Suprapubic skin (tissue), 4 donors: ENCODE data around the gene RAB22A. TPM values are rescaled to one million over a fixed set of nuclear protein-coding genes. Genes with fewer than 3 reads are reported as not detected.

Experiments used
- DNase-seq, 2 donors: peaks; one replicate each; pipeline ENCODE4 v3.0.0-alpha.2; 2019; ENCODE audit warnings: low spot score in 2 of 2
- H3K27ac ChIP-seq: fragments of 200-600 bp; sonication (generic); one replicate; pipeline ENCODE4 v1.5.1; 2019
- H3K27me3 ChIP-seq: fragments of 200-600 bp; sonication (generic); one replicate; pipeline ENCODE4 v1.5.1; 2019
- H3K36me3 ChIP-seq: fragments of 200-600 bp; sonication (generic); one replicate; pipeline ENCODE4 v1.5.1; 2019
- H3K4me1 ChIP-seq: fragments of 200-600 bp; sonication (generic); one replicate; pipeline ENCODE4 v1.5.1; 2019
- H3K4me3 ChIP-seq: fragments of 200-600 bp; sonication (generic); one replicate; pipeline ENCODE4 v1.5.1; 2019; ENCODE audit warnings: mild to moderate bottlenecking
- H3K9me3 ChIP-seq: fragments of 200-600 bp; sonication (generic); one replicate; pipeline ENCODE4 v1.5.1; 2019
- EP300 ChIP-seq: sonication (generic); formaldehyde crosslinking; IDR thresholded peaks from one replicate; pipeline ENCODE4 v1.6.1; 2017; ENCODE audit warnings: antibody characterized with exemption
- POLR2A ChIP-seq, 2 donors: fragments of 450-650 bp; IDR thresholded peaks; one replicate each; pipeline ENCODE4 v1.6.1; 2017; ENCODE audit warnings: antibody characterized with exemption in 2 of 2, mild to moderate bottlenecking in 2 of 2, moderate library complexity in 2 of 2
- POLR2AphosphoS5 ChIP-seq, 3 donors: sonication (generic); formaldehyde crosslinking; IDR thresholded peaks; one replicate each; pipeline ENCODE4 v1.6.1; 2017; ENCODE audit warnings: antibody characterized with exemption in 3 of 3
- WGBS: methylation state at CpG from one replicate; pipeline ENCODE4 v1.1.5; 2018; 5-methylcytosine and 5-hydroxymethylcytosine counted together
- total RNA-seq, 4 donors: library from RNA; depleted of rRNA; stranded (reverse); fragments of >200 nt; gene quantifications; one replicate each; pipeline ENCODE4 v1.1.0, GENCODE V29; 2016
- TF ChIP-seq, protein P1 (sequence below), 2 donors: fragments of 200-600 bp in 1 of 2; fragments of 450-650 bp in 1 of 2; sonication (generic) in 1 of 2; IDR thresholded peaks; one replicate each; pipeline ENCODE4 v1.5.1; 2016 to 2019; ENCODE audit warnings: antibody characterized with exemption in 2 of 2, mild to moderate bottlenecking in 1 of 2, moderate library complexity in 1 of 2

RAB22A gene
- total RNA-seq, 4 donors from 2014 or later = 17.0 to 21.6 (median 19.1) TPM

DNA sequence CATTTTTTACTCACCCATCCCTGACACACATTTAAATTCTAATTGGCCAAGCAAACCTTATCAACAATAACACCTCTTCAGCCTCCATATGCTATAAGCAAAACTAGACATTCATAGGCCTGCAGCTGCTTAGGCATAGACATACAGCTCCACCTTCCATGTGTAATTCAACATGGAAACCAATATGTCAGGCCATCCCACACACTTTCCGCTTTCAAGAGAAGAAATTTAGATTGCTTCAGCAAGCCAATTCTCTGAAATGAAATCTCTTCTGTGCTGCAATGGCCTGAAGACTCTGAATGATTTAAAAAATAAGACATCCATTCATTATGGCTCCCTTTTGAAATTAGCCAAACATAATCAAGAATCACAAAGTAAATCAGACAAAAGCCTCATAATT lies 4.5 kb upstream of the RAB22A start:
- no peaks in the 10 kb centered on the region for H3K36me3 ChIP-seq
- H3K4me3 ChIP-seq = no peak overlapping the region
- DNase-seq = no peak
- no peaks in the 10 kb centered on the region for H3K9me3 ChIP-seq
- no peaks in the 10 kb centered on the region for H3K27me3 ChIP-seq
- H3K27ac ChIP-seq = no peak overlapping the region
- H3K4me1 ChIP-seq = peaks cover 18% of the 10 kb centered on the region
- WGBS = 95% methylated on average over 1 of the region's 1 CpG
- TF ChIP-seq, protein P1, sequence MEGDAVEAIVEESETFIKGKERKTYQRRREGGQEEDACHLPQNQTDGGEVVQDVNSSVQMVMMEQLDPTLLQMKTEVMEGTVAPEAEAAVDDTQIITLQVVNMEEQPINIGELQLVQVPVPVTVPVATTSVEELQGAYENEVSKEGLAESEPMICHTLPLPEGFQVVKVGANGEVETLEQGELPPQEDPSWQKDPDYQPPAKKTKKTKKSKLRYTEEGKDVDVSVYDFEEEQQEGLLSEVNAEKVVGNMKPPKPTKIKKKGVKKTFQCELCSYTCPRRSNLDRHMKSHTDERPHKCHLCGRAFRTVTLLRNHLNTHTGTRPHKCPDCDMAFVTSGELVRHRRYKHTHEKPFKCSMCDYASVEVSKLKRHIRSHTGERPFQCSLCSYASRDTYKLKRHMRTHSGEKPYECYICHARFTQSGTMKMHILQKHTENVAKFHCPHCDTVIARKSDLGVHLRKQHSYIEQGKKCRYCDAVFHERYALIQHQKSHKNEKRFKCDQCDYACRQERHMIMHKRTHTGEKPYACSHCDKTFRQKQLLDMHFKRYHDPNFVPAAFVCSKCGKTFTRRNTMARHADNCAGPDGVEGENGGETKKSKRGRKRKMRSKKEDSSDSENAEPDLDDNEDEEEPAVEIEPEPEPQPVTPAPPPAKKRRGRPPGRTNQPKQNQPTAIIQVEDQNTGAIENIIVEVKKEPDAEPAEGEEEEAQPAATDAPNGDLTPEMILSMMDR (IDR thresholded peaks at IDR 0.05) = no peak
- no peak for TF ChIP-seq EP300
- no peak for TF ChIP-seq POLR2A (IDR thresholded peaks at IDR 0.05)
- no peak for TF ChIP-seq POLR2AphosphoS5 (IDR thresholded peaks at IDR 0.05)

DNA sequence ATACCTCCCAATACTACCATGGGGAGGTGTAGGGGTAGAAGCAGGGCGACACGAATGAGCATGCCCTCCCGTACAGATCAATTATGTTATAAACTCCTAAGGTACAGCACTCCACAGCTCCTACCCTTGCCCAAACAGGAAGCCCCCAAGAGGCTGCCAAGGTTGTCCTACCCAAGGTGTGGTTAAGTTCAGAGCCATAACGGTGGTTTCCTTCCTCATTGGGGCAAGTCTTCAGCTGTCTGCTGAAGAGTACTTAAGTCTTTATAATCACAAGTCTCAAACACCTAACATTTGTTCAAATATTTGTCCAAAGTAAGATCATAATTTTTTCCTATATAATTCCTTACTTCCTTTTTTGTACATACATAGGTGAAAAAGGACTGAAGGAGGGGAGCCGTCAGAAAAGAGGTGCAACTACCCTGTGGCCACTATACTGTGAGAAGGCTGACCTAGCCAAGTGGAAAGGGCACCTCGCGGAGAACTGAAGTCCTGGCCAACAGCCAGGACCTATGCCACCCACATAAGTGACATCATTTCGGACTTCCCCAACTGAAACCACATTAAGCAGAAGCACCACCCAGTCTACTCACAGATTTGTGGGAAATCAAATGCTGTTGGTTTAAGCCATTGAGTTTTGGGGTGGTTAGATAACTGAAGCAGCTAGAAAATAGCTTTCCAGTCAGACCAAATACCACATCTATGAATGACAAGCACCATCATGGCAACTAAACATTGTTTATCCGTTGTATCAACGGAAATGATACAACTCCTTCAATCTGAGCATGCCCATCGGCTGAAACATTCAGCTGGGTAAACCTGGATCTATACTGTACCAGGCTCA lies 2.9 kb upstream of the RAB22A start:
- WGBS = 57% methylated on average over 11 of the region's 11 CpGs
- no peaks in the 10 kb centered on the region for H3K27me3 ChIP-seq
- peaks cover 31% of the 10 kb centered on the region for H3K4me1 ChIP-seq
- no peak for DNase-seq
- no peaks in the 10 kb centered on the region for H3K9me3 ChIP-seq
- H3K36me3 ChIP-seq = no peaks in the 10 kb centered on the region
- peak overlapping the region; percentile 46 for H3K27ac ChIP-seq
- no peak overlapping the region for H3K4me3 ChIP-seq
- TF ChIP-seq, protein P1 (IDR thresholded peaks at IDR 0.05) = no peak
- no peak for TF ChIP-seq POLR2A (IDR thresholded peaks at IDR 0.05)

DNA sequence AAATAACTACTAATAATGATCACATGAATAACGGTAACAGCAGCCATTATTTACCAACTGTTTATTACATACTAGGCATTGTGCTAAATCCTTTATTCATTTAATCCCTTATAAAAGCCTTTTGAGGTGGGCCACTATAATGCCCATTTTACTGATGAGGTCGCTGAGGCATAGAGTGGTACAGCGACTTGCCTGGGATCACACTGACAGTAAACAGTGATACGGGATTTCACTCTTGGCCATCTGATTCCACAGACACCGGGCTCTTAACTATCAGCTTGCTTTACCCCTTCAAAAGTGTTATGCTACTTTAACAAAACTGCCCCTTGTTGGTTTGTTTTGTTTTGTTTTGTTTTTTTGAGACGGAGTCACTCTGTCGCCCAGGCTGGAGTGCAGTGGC lies 2.2 kb upstream of the RAB22A start:
- DNase-seq = no peak
- Histone ChIP-seq H3K27me3 (no peaks in the 10 kb centered on the region), H3K4me1 (peaks cover 31% of the 10 kb centered on the region), H3K9me3 (no peaks in the 10 kb centered on the region), H3K36me3 (no peaks in the 10 kb centered on the region), H3K27ac (peak overlapping the region; percentile 46), H3K4me3 (no peak overlapping the region)
- TF ChIP-seq POLR2A (IDR thresholded peaks at IDR 0.05) = no peak
- TF ChIP-seq, protein P1 (IDR thresholded peaks at IDR 0.05) = no peak
- TF ChIP-seq POLR2AphosphoS5 (IDR thresholded peaks at IDR 0.05) = no peak
- no peak for TF ChIP-seq EP300
- WGBS = 91% methylated on average over 7 of the region's 7 CpGs

DNA sequence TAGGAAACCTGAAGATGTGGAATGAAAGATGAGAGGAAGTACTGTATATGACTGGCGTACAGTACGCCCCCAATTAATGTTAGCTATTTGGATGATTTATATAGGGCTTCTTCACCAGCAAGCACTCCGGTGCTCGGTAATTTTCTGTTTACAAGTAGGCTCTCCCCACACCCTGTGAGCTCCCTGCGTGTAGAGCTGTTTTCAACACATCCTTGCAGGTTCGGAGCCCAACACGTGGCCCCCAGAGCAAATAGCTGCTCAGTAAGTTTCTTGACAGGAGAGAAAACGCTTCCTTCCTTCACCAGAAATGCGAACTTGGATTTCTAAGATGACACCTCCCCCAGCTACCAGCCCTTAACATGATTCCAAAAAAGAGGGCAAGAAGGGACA lies 1.2 kb upstream of the RAB22A start:
- no peak for TF ChIP-seq EP300
- WGBS = 48% methylated on average over 9 of the region's 9 CpGs
- H3K9me3 ChIP-seq = no peaks in the 10 kb centered on the region
- DNase-seq = no peak
- H3K4me3 ChIP-seq = peak overlapping the region; percentile 100
- peaks cover 35% of the 10 kb centered on the region for H3K4me1 ChIP-seq
- H3K36me3 ChIP-seq = peaks cover 4% of the 10 kb centered on the region
- no peaks in the 10 kb centered on the region for H3K27me3 ChIP-seq
- H3K27ac ChIP-seq = no peak overlapping the region

DNA sequence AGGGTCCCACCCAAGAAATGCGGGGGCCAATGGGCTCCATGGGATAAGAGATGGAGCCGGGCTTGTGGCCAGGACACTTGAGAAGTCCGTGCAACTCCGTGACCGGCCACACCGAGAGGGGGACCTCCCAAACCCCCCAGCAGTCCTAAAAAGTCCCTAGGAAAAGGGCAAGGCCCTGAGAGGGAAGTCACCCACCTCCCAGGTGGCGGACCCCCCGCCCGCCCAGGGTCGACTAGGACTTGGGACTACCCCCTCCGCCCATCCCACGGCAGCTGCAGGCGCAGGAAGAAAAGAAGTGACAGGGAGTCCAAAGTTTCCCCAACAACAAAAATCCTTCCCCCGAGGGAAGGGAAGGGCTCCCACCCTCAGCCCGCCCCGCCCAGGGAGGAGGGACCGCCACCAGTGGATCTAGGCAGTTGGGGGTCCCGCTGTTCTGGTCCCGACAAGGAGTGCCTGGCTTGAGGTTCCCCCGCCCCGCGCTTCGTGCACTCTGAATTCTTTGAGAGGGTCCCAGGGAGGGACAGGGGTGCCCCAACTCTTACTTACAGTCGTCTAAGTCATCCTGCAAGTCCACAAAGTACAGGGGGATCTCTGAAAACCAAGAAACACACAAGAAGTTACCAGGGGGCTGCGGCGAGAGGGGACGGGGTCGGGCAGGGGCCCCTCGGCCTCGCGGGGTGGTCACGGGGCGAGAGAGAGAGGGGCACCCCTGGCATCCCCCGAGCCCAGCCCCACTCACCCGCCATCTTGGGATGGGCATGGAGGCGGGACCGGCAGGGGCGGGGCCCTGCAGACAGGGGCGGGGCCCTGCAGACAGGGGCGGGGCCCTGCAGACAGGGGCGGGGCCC lies 611 bp upstream of the RAB22A start:
- peak overlapping the region; percentile 100 for H3K4me3 ChIP-seq
- TF ChIP-seq EP300 = no peak
- no peak for TF ChIP-seq POLR2AphosphoS5 (IDR thresholded peaks at IDR 0.05)
- TF ChIP-seq, protein P1 (IDR thresholded peaks at IDR 0.05) = no peak
- no peak for TF ChIP-seq POLR2A (IDR thresholded peaks at IDR 0.05)
- no peaks in the 10 kb centered on the region for H3K27me3 ChIP-seq
- H3K9me3 ChIP-seq = no peaks in the 10 kb centered on the region
- peak; percentile 84 to 87 for DNase-seq
- peaks cover 35% of the 10 kb centered on the region for H3K4me1 ChIP-seq
- H3K36me3 ChIP-seq = peaks cover 10% of the 10 kb centered on the region
- WGBS = 22% methylated on average over 7 of the region's 41 CpGs
- H3K27ac ChIP-seq = peak overlapping the region; percentile 80
